HG03060 (cell line): ENCODE data around the gene KCNAB2.

Experiments used
- ATAC-seq: cut with Tn5 transposase; IDR thresholded peaks from one replicate; pipeline ENCODE4 v1.9.1; 2021; ENCODE audit warnings: low read depth, moderate number of reproducible peaks; ENCODE audit not compliant: unreplicated experiment

KCNAB2 gene

GRCh38 chr1:6143395-6143794 lies 97.7 kb downstream of the KCNAB2 start:
- ATAC-seq = no peak

- no peak for ATAC-seq
These were observed 98.5 kb downstream of the KCNAB2 start for GRCh38 chr1:6144175-6144574.

DNA sequence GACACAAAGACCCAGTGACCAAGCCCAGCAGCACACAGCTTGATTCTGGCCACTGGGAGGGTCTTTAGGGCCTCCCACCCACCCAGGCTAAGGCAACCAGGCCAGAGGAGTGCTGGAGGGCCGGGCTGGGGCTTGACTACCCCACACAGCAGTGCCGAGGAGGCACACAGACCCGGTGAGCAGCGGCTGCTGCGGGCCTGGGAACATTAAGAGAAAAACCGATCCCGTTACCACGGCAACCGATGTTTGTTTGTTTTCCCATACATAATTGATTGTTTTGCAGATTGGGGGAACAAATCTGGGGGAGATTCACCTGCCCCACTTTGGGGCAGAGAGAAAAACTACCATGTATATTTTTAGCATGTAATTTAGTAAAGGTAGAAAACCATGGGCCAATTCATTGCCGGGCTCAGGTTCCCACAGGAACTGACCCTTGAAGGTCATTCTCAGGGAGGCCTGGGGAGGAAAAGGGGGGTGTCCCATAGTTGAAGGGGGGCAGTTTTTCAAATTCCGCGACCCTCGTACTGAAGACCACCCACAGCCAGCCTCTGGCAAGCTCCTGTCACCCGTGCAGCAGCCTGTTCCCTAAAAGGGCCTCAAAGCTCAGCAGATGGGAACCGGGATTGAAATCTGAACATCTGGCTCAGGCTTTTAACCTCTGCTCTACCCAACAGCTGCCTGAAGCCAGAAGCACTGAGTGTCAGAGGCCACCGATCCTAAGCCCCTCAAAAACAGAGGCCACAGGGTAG lies 99.1 kb downstream of the KCNAB2 start:
- ATAC-seq = no peak

- ATAC-seq = no peak
These were observed 99.7 kb downstream of the KCNAB2 start for GRCh38 chr1:6145396-6145750.

DNA sequence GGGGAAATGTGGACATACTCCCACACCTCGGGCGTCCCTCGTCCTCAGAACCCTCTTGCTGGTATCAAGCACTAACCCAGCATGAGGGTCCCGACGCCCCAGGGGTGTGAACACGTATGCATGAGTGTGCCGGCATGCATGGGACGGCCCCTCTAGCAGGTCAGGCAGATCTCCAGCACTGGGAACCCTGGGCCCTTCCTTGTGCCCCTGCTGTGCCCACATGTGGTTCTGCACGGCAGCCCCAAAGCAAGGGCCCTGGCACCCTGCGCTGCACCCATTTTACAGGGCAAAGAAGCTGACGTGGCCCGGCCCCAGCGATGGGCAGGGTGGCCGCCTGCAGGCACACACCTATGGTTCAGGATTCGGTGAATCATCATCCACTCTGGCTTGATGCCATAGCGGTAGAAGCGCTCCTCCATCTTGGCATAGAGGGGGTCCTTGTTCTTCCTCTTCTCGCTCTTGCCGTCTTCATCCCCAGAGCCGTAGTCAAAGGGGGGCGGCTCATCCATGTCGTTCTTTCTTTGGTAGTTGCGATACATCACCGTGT lies 100.2 kb downstream of the KCNAB2 start:
- no peak for ATAC-seq

- ATAC-seq = no peak
These were observed 103.0 kb downstream of the KCNAB2 start for GRCh38 chr1:6148497-6149241.

- ATAC-seq = no peak
These were observed 103.9 kb downstream of the KCNAB2 start for GRCh38 chr1:6149597-6149996.

- ATAC-seq = no peak
These were observed 104.6 kb downstream of the KCNAB2 start for GRCh38 chr1:6150006-6150938.
